GM20000 (cell line): Measurements from ENCODE around the gene LFNG.

ENCODE experiments used
- DNase-seq: peaks from one replicate; pipeline ENCODE4 v3.0.0; 2012; ENCODE audit warnings: low spot score
- CTCF ChIP-seq: IDR thresholded peaks from 2 replicates; pipeline ENCODE4 v1.5.1; 2012; ENCODE audit warnings: mild to moderate bottlenecking, control low read depth; ENCODE audit errors: extremely low read depth, missing control alignments

Gene LFNG

DNA sequence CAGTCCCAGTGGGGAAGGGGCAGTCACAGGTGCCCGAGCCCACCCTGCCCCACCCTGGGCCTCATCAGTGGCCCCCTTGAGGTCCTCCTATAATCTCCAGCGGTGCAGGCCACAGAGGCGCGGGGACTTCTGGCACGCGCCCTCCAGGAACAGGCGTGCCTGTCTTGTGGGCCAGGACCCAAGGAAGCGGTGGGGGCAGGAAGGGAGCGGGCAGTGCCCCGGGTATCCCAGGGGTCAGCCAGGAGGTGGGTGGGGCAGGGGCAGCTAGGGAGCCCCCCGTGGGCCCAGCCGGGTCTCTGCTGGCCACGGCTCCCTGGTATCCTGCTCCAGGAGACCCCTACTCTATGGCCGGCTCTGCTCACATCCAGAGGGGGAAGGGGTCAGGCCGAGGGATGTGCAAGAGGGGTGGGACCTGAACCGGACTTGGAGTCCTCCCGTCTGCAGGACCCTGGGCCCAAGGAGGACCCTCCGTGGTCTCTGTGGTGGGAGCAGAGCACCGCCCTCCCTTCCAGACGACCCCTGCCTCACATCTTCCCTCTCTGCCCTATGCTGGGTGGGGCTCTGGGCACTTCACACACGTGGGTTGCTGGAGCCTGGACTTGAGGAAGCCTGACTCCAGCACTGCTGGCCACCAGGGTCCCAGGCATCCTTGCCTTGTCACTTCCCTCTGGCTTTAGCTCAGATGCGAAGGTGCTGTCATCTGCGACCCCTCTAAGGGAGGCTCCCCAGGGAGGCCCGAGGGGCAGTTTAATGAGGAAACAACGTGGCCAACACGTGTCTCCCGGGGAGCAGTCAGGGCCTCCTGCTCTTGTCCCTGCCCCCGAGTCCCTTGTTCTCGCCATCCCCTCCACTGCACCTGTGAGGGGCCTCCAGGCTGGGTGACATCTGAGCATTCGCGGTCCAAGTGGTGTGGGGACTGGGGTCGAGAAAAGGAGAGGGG is 25.1 kb upstream of the LFNG start:
- no peak for TF ChIP-seq CTCF
- DNase-seq = no peak

DNA sequence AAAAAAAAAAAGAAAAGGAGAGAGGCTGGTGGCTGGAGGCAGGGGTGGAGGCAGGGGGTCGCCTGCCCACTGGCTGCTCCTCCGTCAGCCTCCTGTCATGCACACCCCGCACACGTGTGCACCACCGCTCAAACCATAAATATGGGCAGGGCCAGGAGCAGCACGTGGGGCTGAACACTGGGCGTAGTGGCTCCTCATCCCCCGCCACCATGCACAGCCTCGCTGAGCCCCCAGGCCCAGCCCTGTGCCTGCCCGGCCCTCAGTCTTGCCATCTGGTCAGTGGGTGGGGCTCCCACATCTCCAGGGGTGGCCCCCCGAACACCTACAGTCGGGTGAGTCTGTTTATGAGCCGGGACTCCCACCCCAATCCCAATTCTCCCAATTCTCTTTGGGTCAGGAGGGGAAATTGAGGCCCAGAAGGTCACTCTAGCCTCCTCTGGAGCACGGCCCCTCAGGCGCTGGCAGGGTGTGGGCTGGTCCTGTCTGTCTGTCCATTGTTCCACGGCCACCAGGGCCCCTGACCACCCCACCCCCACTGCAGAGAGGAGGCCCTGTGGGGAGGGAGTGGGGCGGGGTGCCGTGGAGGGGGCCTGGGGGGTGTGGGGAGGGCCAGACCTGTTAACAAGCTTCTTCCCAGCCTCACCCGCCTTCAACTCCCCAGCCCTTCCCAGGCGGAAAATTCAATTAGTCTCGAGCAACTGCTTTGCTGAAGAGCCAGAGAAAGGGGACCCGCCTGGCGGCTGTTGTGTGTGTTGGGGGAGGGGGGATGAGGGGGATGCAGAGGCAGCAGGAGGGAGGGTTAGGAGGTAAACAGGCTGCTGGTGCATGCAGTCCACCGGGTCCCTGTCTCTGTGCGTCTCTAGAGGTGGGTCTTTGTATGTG is 23.9 kb upstream of the LFNG start:
- no peak for TF ChIP-seq CTCF
- no peak for DNase-seq

DNA sequence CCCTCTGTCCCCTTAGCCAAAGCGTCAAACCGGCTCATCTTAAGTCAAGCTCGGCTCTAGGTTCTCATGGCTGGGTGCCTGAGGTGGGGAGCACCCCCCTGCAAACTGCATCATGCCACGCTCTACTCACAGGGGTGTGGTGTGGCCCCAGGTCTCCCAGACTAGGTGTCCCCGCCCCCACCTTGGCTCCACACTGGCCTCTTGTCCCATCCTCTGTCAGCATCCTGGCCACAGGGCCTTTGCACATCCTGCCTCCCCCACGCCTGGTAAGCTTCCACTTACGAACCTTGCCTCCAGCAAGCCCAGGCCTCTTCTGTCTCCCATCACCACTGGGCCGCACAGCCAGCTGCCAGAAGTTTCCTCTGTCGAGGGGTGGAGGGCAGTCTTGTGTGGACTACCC is 23.2 kb upstream of the LFNG start:
- no peak for DNase-seq
- TF ChIP-seq CTCF = no peak

DNA sequence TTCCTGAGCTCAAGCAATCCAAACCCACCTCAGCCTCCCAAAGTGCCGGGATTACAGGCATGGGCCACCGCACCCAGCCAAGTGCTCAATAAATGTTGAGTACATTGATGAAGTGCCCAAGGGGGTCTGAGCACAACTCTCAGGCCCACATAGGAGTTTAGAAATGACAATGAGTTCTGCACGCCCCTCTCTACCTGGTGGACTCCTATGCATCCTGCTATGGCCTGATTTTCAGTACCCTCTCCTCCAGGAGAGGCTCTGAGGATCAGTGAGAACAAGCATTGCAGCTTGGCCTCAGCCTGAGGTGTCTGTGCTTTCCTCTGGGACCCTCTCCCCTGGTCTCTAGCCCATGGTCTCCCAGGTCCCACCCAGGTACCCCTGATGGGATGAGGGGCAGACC is 22.5 kb upstream of the LFNG start:
- no peak for DNase-seq
- no peak for TF ChIP-seq CTCF

GRCh38 chr7:2497500-2498336 is 21.9 kb upstream of the LFNG start:
- TF ChIP-seq CTCF = no peak
- DNase-seq = no peak

GRCh38 chr7:2498708-2499107 is 20.9 kb upstream of the LFNG start:
- no peak for TF ChIP-seq CTCF
- DNase-seq = no peak

DNA sequence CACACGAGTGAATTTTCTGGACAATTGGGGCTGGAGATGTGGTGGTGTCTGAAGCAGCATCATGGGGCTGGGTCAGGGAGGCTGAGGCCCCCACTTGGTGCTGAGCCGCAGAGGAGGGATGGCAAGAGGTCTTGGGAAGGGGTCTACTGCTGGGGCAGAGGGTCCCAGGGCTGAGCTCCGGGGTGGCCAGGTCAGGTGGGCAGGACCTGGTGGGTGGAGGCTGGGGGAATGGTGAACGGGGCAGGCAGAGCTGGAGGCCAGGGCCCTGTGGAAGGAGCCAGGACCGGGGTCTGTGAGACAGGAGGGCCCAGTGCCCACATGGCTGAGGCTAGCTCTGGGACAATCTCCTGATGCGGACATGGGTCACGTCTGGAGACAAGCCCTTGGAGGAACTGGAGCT is 20.4 kb upstream of the LFNG start:
- DNase-seq = no peak
- TF ChIP-seq CTCF = no peak
